ENCODE data around the gene PAK1. TPM values are rescaled to one million over a fixed set of nuclear protein-coding genes. Genes with fewer than 3 reads are reported as not detected.

The PAK1 gene
- total and polyA plus RNA-seq, 10 of the 15 experiments (the other 5 are each of a cell fraction or from before 2014, with no cell fraction given): 43.8 to 321 (median 110) TPM

GRCh38 chr11:77506857-77507256 lies 33.0 kb upstream of the PAK1 start:
- Histone ChIP-seq H2AFZ (ENCODE audit: control insufficient read depth, low read depth, low read length) (no peak overlapping the region), H3K79me2 (ENCODE audit: control insufficient read depth, insufficient read depth, low read length) (no peaks in the 10 kb centered on the region), H4K20me1 (ENCODE audit: control insufficient read depth, insufficient read depth) (no peaks in the 10 kb centered on the region), H3K27ac (ENCODE audit: control insufficient read depth, insufficient read depth) (no peak overlapping the region), H3K4me3 (no peak overlapping the region), H3K9ac (ENCODE audit: control insufficient read depth, insufficient read depth, low read length) (no peak overlapping the region), H3K9me3 (replicated peaks; ENCODE audit: control insufficient read depth, insufficient read depth, low read length) (no peaks in the 10 kb centered on the region), H3K27me3 (replicated peaks in 1 of 2; ENCODE audit: control insufficient read depth in 2 of 2, insufficient read depth in 2 of 2, low read length in 1 of 2) (no peaks in the 10 kb centered on the region; a peak in 1 of 4 replicates), H3K36me3 (ENCODE audit: control insufficient read depth in 2 of 2, insufficient read depth in 2 of 2, low read length in 1 of 2) (no peaks in the 10 kb centered on the region), H3K4me2 (ENCODE audit: control insufficient read depth, insufficient read depth) (no peak overlapping the region), H3K4me1 (ENCODE audit: control insufficient read depth, insufficient read depth, low read length) (no peaks in the 10 kb centered on the region)
- intact Hi-C loops (cut with micrococcal nuclease; ENCODE audit: unreplicated experiment): no loop called here
- ChIA-PET RAD21 (ENCODE audit: unreplicated experiment) (interaction anchor here (0.5 kb wide), 1 partner anchor 126 kb away, joined by 3 read pairs; no protein-coding TSS in a partner anchor), SMC1A (ENCODE audit: uncharacterized antibody, unreplicated experiment) (no interaction called here), POLR2A (no interaction called here), CTCF (interaction anchor here (1.9 kb wide), 1 partner anchor 32 kb away, joined by 6 read pairs; no protein-coding TSS in a partner anchor)
- no peak for TF ChIP-seq HCFC1 (IDR thresholded peaks at IDR 0.05; ENCODE audit: low read length)
- no peak for TF ChIP-seq SIN3A (IDR thresholded peaks at IDR 0.05; ENCODE audit: low read depth, low read length)
- WGBS (ENCODE audit: insufficient coverage, insufficient replicate concordance, low lambda C conversion rate, missing lambda C conversion rate): 7% methylated on average over 2 of the region's 2 CpGs
- FAIRE-seq (no peak), DNase-seq (ENCODE audit: low read depth, low spot score) (no peak), ATAC-seq (no peak)
- in situ Hi-C loops (cut with MboI): no loop called here
- BruUV-seq (replicated peaks): no TSS peak

GRCh38 chr11:77505956-77506355 lies 32.1 kb upstream of the PAK1 start:
- SMC1A ChIA-PET (ENCODE audit: uncharacterized antibody, unreplicated experiment): interaction anchor here (1.0 kb wide), 1 partner anchor 31 kb away, joined by 3 read pairs; no protein-coding TSS in a partner anchor
- H3K36me3 ChIP-seq (ENCODE audit: control insufficient read depth in 2 of 2, insufficient read depth in 2 of 2, low read length in 1 of 2): no peaks in the 10 kb centered on the region
- RAD21 ChIA-PET (ENCODE audit: unreplicated experiment): no interaction called here
- H3K4me3 ChIP-seq: no peak overlapping the region
- DNase-seq (ENCODE audit: low read depth, low spot score) (no peak), ATAC-seq (no peak), FAIRE-seq (no peak)
- in situ Hi-C loops (cut with MboI): no loop called here
- H3K27ac ChIP-seq (ENCODE audit: control insufficient read depth, insufficient read depth): no peak overlapping the region
- POLR2A ChIA-PET: interaction anchor here (0.6 kb wide), 1 partner anchor 126 kb away, joined by 3 read pairs; no protein-coding TSS in a partner anchor
- no peak overlapping the region for H3K9ac ChIP-seq (ENCODE audit: control insufficient read depth, insufficient read depth, low read length)
- H2AFZ ChIP-seq (ENCODE audit: control insufficient read depth, low read depth, low read length): no peak overlapping the region
- no TSS peak for BruUV-seq (replicated peaks)
- TF ChIP-seq ZBTB11 (CRISPR knock-in tag; IDR thresholded peaks at IDR 0.05): no peak
- no peak for TF ChIP-seq CBX3 (IDR thresholded peaks at IDR 0.05; ENCODE audit: borderline replicate concordance, low read depth)
- H3K9me3 ChIP-seq (replicated peaks; ENCODE audit: control insufficient read depth, insufficient read depth, low read length): no peaks in the 10 kb centered on the region
- intact Hi-C loops (cut with micrococcal nuclease; ENCODE audit: unreplicated experiment): no loop called here
- no peaks in the 10 kb centered on the region; a peak in 1 of 4 replicates for H3K27me3 ChIP-seq (replicated peaks in 1 of 2; ENCODE audit: control insufficient read depth in 2 of 2, insufficient read depth in 2 of 2, low read length in 1 of 2)
- H3K4me2 ChIP-seq (ENCODE audit: control insufficient read depth, insufficient read depth): no peak overlapping the region
- H3K4me1 ChIP-seq (ENCODE audit: control insufficient read depth, insufficient read depth, low read length): no peaks in the 10 kb centered on the region
- H3K79me2 ChIP-seq (ENCODE audit: control insufficient read depth, insufficient read depth, low read length): no peaks in the 10 kb centered on the region
- CTCF ChIA-PET: interaction anchor here (1.9 kb wide), 1 partner anchor 31 kb away, joined by 6 read pairs; no protein-coding TSS in a partner anchor
- no peaks in the 10 kb centered on the region for H4K20me1 ChIP-seq (ENCODE audit: control insufficient read depth, insufficient read depth)
- 26% methylated on average over 3 of the region's 3 CpGs for WGBS (ENCODE audit: insufficient coverage, insufficient replicate concordance, low lambda C conversion rate, missing lambda C conversion rate)

All from GM12878 (cell line).